ENCODE measurements around the gene RCN1.

- TF ChIP-seq CTCF (IDR thresholded peaks at IDR 0.05; ENCODE audit: low read depth, low read length, missing input control) (no peak), REST (IDR thresholded peaks at IDR 0.05) (no peak), RAD21 (IDR thresholded peaks at IDR 0.05) (peak in 1 of 2 donors; percentile 25)
Observed at GRCh38 chr11:32071811-32072210, 19.1 kb upstream of the RCN1 start.
